Occipital lobe (tissue), 2 donors: ENCODE results near the gene SBK1. TPM values are rescaled to one million over a fixed set of nuclear protein-coding genes. Genes with fewer than 3 reads are reported as not detected.
"Not testable (repeated sequence)": the region's sequence is repeated elsewhere in the genome, so short reads cannot be mapped to it uniquely, and the experiment has no call there.

Experiments
- DNase-seq: peaks from one replicate; lab custom pipeline; 2025; lab: John Stamatoyannopoulos, UW
- total RNA-seq: library from RNA; depleted of rRNA; stranded (reverse); fragments of >200 nt; gene quantifications from one replicate; pipeline ENCODE4 v1.2.3, GENCODE V29; 2014

SBK1 gene
- total RNA-seq, result 19.5 TPM

DNA sequence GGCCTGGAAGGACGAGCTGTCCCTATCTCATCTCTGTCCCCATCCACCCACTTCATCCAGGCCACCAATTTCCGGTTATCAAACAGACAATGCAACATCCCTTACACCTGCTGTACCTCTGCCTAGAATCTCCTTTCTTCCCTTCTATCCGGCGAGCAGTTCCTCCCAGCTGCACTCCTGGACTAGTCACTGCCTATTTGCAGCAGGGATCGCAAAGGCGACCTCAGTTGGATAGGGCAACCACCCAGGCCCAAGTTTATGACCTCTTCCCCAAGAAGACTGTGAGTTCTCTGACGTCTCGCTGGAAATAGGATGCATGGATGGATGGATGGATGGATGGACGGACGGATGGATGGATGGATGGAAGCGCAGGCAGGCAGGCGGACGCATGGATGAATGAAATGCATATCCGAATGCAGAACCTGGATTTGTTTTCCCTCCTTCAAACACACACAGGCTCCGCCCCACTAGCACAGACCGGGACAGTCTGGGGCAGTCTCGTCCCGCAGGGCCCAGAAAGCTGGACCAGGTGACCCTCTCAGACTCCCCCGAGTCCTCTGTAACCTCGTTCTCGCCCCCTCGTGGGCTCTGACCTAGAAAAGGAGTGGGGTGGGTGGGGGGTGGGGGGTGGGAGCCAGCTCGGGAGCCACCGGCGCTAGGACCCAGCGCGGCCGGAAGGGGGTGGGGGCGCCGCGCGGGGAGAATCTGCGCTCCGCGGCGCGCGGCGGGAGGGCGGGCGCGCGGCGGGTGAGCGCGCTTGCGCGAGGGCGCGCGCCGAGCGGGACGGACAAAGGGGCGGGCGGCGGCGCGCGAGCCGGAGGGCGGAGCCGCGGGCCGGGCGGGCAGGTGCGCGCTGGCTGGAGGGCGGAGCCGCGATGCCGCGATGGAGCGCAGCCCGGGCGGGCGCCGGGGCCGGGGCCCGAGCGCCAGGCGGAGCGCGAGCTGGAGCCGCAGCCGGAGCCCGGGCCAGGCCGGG, at the start of gene SBK1:
Gene SBK1, plus strand, starts transcription at position 875 of the 976 bp plus-strand sequence. CDS start 24,867 bp downstream, outside the sequence.
- DNase-seq, result peak; percentile 75

DNA sequence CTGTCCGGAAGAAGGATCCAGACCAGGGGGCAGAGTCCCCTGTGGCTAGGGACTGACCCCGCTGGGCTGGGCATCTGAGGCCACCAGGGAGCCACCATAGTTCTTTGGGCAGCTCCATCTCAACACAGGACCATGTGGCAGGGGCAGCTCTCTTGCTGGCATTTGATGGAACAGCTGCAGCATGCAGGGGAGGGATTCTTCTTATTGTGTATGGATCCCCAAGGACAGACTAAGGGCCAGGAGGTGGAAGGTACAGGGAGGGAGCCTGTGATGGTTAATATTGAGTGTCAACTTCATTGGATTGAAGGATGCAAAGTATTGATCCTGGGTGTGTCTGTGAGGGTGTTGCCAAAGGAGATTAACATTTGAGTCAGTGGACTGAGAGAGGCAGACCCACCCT, 42.8 kb upstream of the SBK1 start:
- DNase-seq, result not testable (repeated sequence)

DNA sequence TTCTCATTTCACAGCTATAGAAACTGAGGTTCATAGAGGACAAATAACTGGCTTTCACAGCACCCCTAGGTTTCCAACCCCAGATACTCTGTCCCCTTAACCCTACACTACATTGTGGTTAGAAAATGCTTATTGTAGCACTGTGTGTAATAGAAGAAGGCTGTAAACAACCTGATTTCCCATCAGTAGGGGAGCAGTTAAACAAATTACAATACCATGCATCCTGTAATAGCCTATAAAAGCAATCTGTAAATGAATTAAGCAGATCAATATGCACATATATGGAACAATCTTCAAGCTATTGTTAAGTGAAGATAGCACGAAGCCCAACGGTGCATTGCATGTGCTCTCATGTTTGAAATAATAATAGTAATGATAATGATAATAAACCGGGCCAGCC, 41.3 kb upstream of the SBK1 start:
- no peak for DNase-seq

DNA sequence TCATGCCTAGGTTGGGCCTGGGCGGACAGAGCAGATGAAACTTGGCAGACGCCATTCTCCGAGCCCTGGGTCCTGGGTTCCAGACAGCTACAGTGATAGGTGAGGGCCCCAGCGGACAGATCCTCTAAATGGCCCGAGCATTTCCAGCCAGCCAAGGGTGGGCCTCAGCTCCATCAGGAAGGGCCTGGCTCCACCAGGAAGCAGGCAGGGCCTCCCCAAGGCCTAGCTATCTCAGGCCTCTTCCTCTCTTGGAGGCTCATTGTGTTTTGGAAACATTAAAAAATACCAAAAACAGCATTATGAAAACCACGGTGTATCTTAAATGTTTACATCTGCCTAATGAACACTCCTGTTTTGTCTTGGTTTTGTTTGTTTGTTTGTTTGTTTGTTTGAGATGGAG, 38.2 kb upstream of the SBK1 start:
- no peak for DNase-seq

DNA sequence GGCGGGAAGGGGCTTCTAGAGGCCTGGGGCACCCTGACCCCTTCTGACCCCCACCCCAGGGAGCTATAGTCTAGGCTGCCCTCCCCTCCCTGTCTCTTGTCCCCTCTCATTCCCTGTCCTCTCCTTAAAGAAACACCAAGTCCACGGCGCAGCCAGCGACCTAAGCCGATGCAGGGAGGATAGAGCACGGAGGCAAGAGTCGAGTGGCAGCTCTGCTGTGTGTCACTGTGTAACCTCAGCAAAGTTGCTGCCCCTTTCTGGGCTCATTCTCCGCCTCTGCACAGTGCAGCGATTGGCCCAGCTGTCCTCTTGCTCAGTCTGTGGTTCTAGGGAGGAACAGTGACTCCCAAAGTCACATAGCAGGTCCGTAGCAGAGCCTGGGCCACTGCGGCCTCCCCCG, 36.5 kb upstream of the SBK1 start:
- DNase-seq, result no peak

DNA sequence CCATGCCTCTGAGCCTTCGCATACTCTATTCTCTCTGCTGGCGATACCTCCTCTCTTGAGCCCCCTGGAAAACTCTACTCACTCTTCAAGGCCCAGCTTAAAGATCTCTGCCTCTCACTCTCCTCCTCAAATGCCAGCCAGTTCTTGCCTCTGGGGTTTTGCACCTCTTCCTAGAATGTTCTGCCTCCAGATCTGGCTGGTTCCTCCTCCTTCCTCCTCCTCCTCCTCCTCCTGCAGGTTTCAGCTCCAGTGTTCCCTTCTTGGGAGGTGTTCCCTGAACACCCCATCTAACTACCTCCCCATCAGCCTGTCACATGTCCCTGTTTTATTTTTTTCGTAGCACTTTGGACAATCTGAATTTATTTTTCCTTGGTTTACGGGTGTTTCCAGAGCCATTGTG, 35.1 kb upstream of the SBK1 start:
- no peak for DNase-seq

DNA sequence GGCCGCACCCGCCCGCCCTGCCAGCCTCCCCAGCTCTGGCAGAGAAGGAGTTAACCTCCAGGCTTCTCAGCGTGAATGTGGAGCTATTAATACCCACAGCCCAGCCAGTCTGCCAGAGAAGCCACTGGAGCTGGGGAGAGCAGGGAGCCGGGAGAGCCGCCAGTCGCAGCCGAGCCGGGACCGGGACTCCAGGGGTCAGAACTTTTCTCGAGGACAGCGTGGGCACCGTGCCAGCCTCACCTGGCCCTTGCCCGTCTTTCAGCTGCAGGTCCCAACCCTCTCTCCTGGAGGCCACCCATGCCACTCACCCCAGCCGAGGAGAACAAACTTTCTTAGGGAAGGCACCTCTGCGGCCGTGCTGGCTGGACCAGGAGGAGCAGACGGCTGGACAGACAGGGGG, 33.8 kb upstream of the SBK1 start:
- DNase-seq, result peak; percentile 25

DNA sequence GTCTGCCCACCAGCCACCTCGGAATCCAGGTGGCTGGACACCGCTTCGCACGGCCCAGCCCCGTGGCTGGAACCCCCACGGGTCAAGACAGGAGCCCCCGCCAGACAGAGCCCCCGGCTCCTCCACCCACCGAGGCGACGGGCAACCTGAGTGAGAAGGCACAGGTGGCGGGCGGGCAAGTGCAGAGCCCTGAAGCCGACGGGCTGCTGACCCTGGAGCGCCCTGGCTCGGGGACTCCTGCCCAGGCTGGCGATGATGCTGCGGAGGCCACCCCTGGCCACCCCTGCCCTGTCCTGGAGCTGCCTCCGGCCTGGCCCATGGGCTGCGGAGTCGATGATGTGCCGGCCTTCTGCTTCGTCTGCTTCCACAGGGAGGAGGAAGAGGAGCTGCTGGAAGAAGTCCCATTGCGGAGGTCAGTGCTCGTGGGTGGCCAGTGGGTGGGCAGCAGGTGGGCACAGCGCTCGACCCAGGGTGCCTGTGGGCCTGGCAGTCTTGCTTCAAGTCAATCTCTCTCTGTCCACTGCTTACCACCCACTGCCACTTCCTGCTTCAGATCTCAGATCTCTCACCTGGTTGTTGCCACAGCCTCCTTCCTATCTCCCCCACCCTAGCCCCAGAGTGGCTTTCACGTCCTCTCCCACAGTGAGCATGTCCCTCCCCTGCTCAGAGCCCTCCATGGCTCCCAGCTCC, 33.1 kb upstream of the SBK1 start:
- no peak for DNase-seq

DNA sequence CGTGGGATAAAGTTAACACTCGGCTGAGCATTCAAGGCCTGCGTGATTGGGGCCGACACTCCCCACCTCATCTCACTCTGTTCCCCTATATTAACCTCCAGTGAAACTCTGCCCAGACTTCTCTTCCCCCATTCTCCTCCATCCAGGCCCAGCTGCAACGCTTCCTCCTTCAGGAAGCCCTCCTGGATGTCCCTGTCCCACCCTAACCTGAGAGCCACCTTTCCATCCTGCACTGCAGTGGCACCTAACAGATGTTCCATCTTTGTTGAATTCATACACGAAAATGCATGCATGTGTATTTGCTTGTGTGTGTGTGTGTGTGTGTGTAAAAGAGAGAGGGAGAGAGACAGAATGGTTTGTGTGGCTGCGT, 32.6 kb upstream of the SBK1 start:
- no peak for DNase-seq

DNA sequence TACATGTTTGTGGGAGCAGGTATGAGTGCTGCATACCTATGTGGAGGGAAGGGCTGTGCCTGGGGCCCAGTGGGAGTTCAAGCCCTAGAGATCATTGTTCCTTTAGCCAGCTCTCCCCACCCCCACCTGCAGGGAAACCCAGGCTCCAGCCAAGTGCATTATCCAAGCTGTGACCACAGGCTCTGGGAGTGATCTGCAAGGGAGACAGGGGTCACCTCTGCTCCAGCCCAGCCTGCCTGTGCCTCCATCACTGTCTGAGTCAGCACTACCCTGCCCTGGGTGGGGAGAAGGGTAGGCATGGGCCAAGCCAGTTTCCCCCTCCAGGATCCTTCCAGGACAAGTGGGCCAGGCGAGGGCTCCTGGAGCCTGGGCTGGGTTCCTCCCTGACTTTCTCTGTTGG, 32.1 kb upstream of the SBK1 start:
- no peak for DNase-seq

DNA sequence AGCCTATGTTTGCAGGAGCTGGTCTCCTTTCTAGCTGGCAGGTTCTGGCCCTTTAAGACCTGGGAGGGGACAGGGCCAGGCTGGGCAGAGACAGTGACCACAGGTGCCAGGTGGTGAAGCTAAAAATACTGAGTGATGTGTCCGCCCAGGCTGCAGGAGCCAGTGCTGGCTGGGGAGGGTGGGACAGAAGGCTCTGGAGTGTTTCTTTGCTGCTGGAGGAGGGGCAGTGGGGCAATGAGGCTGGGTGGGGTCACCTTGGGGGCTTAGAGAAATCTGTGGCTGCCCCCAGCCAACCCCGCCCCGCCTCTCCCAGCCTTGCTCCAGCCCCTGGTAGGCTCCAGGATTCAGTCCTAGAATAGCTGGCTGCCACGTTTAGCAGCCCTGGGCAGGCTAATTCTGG, 30.4 kb upstream of the SBK1 start:
- no peak for DNase-seq

DNA sequence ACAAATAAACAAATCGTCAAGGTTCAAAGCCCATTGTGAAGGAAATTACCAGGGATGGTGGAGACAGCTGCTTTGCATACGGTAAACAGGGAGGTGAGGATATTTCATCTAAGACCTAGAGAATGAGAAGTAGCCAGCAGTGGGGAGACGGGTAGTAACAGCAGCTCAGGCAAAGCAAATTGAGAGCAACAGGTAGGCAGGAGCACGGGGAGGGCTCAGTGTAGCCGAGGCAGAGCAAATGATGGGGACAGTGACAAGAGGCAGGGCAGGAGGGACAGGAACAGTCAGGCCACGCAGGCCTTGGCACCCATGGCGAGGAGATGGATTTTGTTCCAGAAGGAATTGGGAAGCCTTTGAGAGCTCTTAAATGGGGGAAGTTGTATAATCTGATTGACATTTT, 29.0 kb upstream of the SBK1 start:
- no peak for DNase-seq

DNA sequence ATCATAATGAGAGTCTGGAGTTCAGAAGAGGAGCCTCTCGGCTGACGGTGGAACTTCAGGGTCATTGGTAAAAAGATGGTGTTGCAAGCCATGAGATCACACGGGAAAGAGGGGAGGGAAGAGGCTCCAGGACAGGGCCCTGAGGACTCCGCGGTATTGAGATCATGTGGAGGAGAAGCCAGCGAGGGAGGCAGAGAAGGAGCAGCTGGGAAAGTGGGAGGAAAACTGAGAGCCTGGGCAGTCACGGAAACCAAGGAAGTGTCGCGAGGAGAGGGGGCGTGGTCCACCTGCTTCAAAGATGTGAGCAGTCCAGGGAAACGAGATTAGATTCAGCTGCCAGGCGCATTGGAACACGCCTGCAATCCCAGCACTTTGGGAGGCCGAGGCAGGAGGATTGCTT, 27.7 kb upstream of the SBK1 start:
- DNase-seq, result peak; percentile 41

DNA sequence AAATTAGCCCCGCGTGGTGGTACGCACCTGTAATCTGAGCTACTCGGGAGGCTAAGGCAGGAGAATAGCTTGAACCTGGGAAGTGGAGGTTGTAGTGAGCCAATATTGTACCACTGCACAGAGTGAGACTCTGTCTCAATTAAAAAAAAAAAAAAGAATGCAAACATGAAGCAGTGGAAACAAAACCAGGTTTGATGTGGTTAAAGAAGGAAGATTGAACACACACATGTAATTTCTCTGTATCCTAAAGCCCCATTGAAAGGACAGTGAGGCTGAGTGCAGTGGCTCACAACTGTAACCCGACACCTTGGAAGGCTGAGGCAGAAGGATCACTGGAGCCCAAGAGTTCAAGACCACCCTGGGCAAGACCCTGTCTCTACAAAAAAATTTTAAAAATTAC, 26.5 kb upstream of the SBK1 start:
- no peak for DNase-seq

DNA sequence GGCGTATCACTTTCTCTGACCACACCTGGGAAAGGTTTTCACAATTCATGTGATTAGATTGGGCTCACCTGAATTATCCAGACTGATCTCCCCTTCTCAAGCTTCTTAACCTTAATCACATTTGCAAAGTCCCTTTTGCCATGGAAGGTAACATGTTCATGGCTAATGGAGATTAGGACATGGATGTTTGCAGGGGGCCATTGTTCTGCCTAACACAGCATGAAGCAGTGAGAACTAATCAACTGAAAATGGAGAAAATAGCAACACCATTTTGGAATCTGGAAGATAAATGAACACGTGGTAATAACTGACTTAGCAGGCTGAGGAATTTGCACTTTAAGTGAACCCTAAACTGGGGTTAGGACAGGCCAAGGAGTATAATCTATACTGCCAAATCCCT, 25.0 kb upstream of the SBK1 start:
- DNase-seq, result no peak

DNA sequence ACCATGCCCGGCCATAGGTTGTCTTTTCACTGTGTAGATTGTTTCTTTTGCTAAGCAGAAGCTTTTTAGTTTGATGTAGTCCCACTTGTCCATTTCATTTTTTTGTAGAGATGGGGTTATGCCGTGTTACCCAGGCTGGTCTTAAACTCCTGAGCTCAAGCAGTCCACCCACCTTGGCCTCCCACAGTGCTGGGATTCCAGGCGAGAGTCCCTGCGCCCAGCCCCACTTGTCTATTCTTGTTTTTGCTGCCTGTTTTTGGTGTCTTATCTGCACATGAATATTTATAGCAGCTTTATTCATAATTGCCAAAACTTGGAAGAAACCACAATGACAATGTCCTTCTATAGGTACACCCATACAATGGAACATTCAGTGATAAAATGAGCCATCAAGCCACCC, 18.8 kb upstream of the SBK1 start:
- no peak for DNase-seq

DNA sequence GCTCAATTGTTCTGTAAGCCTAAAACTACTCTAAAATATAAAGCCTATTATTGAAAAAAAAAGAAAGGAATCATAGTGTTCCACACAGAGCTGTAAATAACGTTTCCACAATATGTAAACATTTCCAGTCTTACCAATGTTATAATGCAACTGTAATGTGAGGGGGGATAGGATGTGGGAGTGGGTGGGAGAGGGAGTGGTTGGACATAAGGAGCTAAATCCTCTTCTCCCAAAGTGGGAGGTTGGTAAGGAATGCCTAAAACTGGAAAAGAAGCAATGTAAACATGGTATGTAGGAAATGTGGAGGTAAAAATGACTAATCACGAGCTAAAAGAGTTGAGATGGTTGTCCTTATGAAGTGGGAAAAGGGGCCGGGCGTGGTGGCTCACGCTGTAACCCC, 17.6 kb upstream of the SBK1 start:
- DNase-seq, result no peak

DNA sequence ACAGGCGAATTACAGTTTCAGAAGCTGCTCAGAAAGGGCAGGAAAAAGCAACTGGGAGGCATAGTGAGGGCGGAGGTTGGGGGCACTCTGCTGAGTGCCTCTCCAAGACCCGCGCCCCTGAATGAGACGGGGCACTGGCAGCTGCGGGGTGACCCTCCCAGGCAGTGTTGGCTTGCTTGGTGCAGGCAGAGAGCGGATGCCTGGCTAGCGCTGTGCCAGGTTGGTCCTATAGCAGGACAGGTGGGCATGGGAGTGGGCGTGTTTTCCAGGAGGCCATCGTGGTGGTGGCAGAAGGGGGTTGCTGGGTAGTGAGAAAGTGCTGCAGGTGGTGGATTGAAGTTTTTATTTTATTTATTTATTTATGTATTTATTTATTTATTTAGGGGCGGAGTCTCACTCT, 16.0 kb upstream of the SBK1 start:
- no peak for DNase-seq

DNA sequence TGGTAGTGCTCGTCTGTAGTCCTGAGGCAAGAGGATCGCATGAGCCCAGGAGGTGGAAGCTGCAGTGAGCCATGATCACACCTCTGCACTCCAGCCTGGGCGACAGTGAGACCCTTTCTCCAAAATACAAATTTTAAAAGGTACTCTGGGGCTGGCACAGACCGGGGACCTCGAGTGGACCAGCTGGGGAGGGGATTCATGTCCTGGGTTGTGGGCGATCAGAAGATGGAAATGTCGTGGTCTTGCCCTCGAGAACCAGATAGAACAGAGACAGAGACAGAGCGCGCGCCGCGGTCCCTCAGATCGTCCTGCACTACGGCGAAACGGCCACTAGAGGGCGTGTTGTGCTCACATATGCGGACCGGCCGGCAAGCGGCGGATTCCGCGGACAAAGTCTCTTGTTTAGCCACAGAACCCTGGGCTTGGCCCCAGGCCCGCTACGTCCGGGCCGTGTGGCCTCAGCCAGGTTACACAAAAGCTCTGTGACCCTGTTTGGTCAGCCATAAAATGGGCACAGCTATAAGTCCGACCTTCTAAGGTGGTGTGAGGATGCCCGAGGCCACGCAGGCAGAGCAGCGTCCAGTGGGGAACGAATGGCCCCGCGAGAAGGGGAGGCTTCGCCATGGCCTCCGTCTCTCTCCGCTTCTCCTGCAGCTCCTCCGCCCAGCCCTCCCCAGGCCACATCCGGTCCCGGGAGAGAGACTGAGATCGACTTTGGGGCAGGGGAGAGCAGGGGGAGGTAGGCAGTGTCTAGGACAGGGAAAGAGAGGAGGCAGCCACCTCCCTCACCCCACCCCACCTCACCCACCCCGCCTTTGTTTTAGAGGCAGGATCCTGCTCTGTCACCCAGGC, 14.6 kb upstream of the SBK1 start:
- DNase-seq, result peak; percentile 60

DNA sequence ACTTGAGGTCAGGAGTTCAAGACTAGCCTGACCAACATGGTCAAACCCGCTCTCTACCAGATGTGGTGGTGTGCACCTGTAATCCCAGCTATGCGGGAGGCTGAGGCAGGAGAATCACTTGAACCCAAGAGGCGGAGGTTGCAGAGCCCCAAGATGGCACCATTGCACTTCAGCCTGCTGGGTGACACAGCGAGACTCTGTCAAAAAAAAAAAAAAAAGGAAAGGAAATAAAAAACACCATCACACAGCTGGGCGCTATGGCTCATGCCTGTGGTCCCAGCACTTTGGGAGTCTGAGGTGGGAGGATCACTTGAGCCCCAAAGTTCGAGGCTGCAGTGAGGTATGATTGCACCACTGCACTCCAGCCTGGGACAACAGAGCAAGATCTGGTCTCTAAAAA, 13.3 kb upstream of the SBK1 start:
- DNase-seq, result no peak

DNA sequence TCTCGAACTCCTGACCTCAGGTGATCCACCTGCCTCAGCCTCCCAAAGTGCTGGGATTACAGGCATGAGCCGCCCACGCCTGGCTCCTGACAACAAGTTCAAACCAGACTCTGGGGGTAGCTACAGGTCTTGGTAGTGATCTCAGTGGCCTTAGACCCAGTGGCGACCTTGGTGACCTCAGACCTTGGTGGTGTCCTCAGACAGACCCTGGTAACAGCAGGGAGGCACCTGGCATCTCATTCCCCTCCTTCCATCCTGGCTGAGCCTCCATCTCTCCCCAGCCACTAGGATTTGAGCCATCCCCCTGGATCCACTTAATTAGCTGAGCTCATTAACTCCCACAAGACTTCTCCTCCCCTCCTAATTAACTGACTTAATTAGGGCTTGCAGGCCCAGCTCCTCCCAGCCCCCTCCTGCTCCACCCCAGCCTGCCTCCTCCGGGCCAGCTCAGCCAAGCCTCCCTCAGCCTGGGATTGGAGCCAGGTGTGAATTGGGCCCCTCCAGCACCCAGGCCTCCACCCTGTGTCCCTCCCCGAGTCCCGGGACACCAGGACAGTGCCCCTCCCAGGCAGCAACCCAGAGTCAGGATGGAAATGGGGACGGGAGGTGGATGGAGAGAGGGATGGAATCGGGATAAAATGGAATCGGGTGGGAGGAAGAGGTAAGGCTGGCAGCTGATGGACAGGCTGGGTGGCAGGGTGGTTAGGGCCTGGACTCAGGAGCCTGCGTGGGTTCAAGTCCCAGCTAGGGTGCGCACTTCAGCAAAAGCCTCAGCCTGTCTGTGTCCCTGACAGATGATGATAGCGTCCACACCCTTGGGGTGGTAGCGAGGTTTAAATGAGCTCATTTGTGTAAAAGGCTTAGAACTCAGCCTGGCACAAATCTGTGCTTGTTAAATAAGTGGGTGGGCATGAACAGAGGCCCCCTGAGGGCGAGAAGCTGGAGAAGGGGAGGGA, 11.2 kb upstream of the SBK1 start:
- DNase-seq, result no peak
